Fibroblast of mammary gland (primary cell): ENCODE measurements around the gene NRIP1.

Experiments
- DNase-seq: peaks from one replicate; pipeline ENCODE4 v3.0.0-alpha.2; 2010; ENCODE audit warnings: low read depth
- H3K4me3 ChIP-seq: 2 replicates; pipeline ENCODE4 v1.5.1; 2011; ENCODE audit warnings: low read depth, mild to moderate bottlenecking, low read length, moderate library complexity; ENCODE audit not compliant: control insufficient read depth
- TF ChIP-seq, protein P1 (sequence below): conservative IDR thresholded peaks from 2 replicates; pipeline ENCODE4 v1.5.1; 2011; ENCODE audit warnings: low read depth, low read length, inconsistent platforms; ENCODE audit not compliant: control insufficient read depth, insufficient read depth

Gene NRIP1

GRCh38 chr21:14998336-14998735 is 66.5 kb downstream of the NRIP1 start:
- TF ChIP-seq, protein P1, sequence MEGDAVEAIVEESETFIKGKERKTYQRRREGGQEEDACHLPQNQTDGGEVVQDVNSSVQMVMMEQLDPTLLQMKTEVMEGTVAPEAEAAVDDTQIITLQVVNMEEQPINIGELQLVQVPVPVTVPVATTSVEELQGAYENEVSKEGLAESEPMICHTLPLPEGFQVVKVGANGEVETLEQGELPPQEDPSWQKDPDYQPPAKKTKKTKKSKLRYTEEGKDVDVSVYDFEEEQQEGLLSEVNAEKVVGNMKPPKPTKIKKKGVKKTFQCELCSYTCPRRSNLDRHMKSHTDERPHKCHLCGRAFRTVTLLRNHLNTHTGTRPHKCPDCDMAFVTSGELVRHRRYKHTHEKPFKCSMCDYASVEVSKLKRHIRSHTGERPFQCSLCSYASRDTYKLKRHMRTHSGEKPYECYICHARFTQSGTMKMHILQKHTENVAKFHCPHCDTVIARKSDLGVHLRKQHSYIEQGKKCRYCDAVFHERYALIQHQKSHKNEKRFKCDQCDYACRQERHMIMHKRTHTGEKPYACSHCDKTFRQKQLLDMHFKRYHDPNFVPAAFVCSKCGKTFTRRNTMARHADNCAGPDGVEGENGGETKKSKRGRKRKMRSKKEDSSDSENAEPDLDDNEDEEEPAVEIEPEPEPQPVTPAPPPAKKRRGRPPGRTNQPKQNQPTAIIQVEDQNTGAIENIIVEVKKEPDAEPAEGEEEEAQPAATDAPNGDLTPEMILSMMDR: no peak

DNA sequence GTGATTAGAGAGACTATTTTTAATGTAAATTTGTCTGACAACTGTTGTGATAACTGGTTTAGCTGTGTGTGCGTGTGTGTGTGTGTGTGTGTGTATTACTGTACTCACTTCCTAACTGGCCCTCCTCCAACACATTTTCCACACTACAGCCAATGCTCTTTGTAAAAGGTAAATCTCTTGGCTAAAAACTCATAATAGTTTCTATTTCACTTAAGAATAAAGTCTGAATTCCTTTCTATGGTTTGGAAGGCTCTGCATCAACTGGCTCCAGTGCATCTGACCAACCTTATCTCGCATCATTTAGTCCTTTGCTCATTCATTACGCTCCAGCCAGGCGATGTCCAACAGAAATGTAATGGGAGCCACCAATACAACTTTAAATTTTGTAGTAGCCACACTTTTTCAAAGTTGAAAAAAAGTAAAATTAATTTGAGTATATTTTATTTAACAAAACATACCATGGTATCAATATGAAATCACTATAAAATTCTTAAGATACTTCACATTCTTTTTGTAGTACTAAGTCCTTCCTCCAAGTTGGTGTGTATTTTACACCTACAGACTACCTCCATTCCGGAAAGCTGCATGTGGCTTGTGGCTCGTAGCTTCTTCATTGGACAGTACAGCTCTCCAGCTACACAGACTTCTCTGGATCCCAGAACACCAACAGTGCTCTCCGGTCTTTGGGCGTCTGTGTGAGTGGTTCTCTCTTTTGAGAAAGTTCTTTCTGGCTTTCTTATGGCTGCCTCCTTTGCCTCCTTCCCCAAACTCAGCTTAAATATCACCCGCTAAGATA is 68.9 kb downstream of the NRIP1 start:
- no peak overlapping the region for H3K4me3 ChIP-seq
- DNase-seq: peak; percentile 44
- TF ChIP-seq, protein P1: no peak

More at GRCh38 chr21:14998336-14998735, 66.5 kb downstream of the NRIP1 start:
- no peak overlapping the region for H3K4me3 ChIP-seq
- DNase-seq: no peak

GRCh38 chr21:14995226-14995625 is 69.6 kb downstream of the NRIP1 start:
- H3K4me3 ChIP-seq: no peak overlapping the region
- TF ChIP-seq, protein P1: no peak
- DNase-seq: no peak

DNA sequence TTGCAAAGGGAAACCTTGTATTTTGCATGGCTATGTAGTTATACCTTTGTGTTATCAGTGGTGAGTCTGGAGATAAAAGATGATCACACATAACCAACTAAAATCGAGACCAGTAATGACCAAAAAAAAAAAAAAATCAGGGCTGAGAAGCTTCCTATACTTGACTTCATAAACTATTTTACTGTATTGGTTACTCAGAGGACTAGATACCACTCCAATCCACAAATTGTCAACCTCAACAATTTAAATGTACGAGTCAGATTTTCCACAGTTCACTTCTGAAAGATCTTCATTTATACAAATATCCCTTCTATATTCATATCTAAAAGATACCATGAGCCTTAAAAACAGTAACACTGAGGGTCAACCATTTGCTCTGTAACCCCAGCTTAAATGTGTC is 71.7 kb downstream of the NRIP1 start:
- H3K4me3 ChIP-seq: no peak overlapping the region
- TF ChIP-seq, protein P1: no peak
- no peak for DNase-seq

- no peak overlapping the region for H3K4me3 ChIP-seq
- DNase-seq: no peak
- TF ChIP-seq, protein P1: no peak
Observed at GRCh38 chr21:14991957-14992356, 72.8 kb downstream of the NRIP1 start.

GRCh38 chr21:14989359-14989758 is 75.4 kb downstream of the NRIP1 start:
- peak; percentile 68 for DNase-seq
- no peak overlapping the region for H3K4me3 ChIP-seq
- TF ChIP-seq, protein P1: no peak
